ENCODE data around the gene CDC7.
"Not testable (repeated sequence)": the region's sequence is repeated elsewhere in the genome, so short reads cannot be mapped to it uniquely, and the experiment has no call there.

The CDC7 gene

DNA sequence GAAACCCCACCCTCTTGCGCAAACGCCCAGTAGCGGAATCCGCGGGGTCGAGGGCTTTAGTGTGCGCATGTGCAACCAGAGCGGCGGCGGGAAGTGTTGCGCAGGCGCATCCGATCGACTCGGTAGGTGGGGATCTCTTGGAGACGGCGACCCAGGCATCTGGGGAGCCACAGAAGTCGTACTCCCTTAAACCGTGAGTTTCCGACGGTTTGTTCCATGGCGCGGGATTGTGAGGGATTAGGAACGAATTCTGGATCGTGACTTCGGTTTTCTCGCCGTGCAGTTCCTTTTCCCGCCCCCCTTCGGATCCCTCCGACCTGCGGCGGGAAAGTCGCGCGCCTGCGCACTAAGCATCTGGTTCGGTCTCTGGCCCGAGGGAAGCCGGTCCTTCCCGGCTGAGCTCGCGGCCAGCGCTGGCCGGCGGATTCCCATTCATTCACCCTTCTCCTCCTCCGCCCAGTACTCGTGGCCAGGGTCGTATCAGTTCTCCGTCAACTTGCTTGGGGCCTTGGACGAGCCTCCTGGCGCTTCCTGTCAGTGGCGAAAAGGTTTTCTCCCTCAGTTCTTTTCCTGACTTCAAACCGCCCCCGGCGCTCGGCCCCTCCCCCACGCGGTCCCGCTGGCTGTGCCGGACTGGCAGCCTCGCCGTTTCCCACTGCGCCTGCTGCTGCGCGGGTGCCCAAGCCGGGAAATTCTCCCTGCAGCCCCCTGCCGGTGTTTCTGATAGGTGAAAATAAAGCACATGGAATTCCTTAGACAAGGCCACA, at the start of gene CDC7:
Gene CDC7 (plus strand): TSS at position 96 of the 767 bp plus-strand sequence. CDS start 866 bp downstream, outside the sequence.
- FAIRE-seq: no peak

DNA sequence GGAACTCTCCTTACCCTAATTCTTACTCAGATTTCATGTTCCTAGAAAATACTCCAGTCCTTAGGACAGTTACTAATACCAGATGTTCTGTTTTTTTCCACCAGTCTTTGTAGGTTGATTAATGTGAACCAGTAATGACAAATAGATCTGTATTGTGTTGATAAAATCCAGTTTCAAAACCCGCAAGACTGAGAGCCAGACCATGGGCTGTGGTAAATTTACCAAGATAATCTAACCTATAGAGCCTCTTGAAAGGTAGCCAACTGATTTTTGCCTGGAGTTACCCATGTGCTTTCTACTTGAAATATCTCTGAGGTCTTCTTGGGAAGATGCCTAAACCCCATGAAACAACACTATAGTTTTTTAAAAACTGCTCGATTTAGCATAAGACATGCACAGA, 46.5 kb upstream of the CDC7 start:
- FAIRE-seq: no peak

DNA sequence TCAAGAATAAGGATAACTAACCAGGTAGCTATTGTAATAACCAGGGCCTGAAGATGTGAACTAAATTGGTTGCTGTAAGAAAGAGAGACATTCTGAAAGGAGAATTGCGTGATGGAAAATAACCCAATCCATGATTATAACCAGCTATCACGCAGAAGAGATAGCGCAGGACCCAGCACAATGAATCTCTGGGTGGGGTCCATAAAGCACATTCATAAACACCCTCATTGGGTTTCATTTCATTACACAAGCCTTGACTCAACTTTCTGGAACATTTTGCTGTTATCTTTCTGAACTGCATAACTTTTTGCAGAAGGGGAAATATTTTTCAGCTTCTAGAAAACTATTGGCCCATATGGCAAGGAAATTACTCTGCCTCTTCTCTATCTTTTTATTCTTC, 45.3 kb upstream of the CDC7 start:
- no peak for FAIRE-seq

DNA sequence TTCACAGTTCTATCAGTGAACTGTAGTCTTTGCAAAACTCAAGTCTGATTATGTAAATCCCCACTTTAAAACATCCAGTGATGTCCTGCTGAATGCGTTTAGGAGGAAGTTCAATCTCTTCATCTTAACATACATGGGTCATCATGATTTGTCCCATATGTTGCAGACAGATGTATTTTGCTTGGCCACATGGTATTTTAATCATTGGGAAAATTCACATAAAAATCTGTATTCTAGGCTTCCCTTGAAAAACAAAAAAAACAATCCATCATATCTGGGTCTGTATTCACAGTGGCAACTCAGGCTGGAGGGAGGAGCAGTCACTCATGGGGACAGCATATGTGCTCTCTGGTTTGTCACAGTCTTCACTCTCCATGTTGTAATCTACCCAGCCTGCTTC, 44.8 kb upstream of the CDC7 start:
- no peak for FAIRE-seq

DNA sequence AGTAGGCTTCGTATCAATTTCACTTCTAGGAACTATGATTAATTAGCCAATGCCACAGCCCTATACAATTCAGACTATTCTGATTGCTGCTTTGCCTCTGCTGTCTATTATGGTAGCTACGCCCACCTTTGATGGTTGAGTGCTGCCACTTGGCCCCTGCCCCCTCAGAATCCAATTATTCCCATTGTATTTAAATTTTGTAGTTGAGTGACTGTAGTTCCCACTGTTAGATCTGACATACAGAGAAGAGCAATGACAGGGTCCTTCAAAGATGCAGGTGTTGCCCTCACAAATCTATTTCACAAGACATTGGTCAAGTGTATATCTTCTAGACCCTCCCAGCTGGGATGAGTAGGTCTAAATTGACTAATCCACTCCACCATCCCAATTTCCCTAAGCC, 35.3 kb upstream of the CDC7 start:
- FAIRE-seq: not testable (repeated sequence)

DNA sequence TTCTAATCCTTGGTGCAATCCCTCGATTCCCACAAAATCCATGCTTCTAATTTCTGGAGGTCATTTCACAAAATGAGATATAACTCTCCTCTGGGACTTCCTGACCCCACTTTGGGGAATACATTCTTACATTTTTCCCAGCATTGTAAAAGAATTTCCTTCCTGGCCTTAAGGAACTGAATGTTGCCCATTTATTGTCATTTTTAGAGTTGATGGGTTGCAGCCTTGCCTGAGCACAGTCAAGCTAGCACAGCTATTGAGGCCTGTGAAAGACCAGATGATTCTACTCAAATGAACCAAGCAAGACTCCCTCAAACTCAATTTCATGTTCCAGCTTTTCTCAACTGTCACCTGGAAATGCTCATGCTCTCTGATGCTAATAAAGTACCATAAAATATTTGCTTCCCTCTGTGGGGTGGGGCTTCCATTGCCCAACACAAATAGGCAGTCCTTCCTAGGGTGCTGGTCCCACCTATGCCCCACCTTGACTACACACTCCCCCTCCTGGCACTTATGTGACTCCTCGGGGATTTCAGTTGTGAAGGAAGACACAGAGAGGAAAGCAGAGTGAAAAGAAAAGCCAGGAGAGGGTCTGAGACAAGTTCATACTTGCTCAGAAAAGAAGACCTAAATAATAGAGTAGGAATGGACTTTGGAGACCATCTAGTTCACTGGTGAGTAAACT, 24.0 kb upstream of the CDC7 start:
- no peak for FAIRE-seq

DNA sequence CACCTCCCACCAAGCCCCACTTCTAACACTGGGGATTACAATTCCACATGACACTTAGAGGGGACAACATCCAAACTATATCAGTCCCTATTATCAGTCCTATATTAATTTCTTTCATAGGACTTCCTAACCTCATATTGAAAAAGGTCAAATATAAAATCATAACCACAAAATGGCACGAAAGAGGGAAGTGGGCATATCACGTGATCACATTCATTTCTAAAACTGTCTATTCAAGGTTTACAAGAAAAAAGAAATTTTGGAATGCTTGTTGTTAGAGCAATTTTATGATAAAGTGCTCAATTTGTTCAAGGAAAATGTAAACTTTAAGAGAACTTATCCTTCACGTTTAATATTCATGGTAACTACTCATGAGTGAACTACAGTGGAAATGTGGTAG, 13.2 kb upstream of the CDC7 start:
- FAIRE-seq: no peak

DNA sequence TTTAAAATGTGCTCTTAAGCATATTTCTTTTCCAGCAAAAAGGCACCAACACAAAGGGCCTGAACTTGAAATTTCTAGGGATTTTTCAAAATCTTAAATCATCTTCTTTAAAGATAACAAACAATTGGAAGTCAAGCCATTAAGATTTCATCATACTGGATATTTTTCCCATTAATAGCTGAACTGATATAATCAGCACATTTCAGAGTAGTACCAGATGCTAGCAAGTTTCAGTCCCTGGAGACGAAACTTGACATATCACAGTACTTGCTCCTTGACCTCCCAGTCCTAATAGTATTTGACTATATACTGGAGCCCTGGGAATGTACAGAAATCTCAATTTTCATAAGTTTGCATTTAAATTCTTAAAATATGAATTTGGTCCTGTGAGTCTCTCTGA, 10.2 kb upstream of the CDC7 start:
- FAIRE-seq: no peak

DNA sequence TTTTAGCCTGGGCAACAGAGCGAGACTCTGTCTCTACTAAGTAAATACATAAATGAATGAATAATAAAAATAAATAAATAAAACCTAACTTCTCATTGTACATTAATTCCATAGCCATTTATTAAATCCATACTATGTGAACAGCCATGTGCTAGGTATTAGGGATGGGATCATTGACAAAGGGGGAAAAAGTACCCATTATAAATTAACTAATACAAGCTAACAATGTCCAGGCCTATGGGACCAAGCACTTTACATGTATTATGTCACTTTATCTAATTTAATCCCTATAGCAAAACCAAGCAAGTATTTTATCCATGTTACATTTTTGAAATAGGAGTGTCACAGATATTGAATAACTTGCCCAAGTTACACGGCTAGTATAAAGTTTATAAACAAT, 2.6 kb upstream of the CDC7 start:
- FAIRE-seq: no peak

DNA sequence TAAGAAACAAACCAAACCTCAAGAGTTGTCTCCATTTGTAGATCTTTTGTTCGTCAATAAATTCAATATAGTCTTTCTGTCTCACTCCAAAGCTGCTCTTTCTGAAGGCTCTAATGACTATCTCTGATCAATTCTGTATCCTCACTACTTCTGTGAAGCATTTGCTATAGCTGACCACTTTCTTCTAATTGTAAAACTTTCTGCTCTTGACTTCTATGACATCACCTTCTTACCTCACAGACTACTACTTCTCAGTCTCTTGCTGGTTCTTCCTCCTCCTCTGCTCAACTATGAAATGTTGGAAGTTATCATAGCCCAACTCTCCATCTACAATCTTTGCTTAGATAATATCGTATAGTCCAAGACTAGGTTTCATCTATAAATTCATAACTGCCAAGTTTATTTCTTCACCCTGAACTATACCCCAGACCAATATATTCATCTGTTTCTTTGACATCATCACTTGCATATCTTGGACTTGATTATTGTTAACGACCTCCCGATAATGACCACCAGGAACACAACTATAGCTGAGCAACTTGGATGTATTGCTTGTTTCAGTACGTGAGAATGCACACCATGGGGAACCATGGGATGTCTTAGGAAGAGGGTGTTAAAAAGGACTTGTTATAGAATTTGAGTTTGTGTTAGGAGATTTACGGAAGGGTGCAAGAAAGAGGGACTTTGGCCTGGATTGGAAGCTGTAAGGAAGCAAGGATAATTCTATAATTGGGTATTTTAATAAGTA, 2.0 kb upstream of the CDC7 start:
- FAIRE-seq: no peak

DNA sequence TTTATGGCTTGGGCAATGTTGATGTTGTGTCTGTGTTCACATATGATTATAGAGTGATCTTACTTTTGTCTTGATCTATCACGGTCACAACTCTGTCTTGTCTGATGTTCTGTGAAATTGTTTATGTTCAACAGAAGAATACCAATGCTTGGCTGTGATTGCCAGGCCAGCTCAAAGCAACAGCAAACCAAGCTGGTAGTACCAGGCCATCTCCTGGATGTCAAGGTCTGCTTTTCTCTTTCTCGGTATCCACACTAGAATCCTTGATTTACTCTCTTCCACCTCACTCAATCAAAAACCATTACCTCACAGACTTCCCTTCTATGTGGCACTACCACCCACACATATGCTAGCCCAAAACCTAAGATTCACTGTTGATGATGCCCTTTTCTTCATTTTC, 1.3 kb upstream of the CDC7 start:
- FAIRE-seq: no peak

DNA sequence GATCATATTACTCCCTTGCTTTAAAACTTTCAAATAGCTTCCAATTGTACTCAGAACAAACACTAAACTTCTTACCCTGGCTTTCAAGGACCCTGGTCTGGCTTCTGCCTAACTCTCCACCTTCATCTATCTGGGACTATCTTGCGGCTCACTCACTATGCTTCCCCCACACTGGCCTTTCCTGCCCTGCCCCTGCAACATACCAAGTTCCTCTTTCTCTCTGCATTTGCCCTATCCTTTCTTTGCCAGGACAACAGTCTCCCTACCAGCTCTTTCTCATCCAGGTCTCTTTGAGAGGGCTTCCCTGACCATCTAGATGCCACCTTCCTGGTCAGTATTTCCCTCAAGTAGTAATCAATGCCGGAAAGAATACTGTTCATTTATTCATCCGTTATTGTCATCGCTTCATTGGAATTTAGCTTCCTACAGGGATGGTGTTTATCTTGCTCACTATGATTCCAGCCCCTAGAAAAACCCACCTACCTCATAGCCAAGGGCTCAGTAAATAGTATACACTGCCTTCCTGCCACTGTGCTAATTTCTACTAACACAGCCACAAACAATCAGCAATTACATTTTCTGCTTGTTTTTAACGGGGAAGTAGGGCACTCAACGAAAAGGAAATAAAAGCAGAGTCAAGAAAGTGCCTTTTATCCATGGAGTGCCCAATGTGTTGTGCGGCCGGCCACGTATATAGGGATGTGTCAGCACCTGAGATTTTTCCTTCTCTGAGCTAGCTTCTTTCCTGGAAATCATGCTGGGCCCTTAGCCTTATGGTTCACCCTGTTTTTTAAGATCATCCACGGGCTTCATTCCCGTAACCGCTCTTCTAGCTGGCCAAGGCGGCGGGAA, 521 bp upstream of the CDC7 start:
- FAIRE-seq: no peak

DNA sequence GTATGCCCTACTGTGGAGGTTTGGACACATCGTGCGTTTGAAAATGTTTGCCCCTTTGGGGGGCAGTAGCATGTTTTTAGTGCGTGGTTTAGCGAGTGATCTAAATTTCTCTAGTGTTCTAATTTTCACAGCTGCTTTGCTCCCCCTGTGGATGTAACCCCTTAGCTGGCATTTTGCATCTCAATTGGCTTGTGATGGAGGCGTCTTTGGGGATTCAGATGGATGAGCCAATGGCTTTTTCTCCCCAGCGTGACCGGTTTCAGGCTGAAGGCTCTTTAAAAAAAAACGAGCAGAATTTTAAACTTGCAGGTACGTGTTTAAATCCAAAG, 836 bp downstream of the CDC7 start:
- FAIRE-seq: no peak

DNA sequence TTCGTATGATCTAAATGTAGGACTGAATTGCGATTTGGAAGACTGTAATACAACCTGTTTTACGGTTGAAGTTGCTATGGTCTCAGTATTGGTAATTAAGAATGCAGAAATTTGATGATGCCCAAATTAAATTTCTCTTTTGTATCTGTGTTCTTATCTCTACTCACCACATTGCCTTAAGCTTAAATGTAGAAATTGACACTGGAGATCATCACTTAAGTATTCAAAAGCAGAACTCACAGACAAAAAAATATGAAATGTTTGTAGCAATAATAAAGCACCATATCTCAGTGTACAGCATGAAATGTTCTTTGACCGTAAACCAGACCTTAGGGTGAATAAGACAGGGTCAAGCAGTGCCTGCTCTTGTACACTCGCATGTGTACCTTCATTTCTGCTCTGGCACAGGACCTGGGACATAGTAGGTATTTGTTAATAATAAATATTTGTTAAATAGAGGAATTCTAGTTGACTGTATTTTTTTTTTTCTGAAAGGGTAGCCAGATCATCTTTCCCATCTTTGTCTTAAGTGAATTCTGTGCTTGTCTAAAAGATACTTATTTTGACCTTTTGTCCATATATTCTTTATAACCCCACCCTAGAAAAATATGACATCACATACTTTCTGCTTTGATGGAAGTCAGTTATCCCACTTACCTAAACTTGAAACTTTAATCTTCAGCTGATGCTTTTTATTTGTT, 1.5 kb downstream of the CDC7 start:
- no peak for FAIRE-seq

DNA sequence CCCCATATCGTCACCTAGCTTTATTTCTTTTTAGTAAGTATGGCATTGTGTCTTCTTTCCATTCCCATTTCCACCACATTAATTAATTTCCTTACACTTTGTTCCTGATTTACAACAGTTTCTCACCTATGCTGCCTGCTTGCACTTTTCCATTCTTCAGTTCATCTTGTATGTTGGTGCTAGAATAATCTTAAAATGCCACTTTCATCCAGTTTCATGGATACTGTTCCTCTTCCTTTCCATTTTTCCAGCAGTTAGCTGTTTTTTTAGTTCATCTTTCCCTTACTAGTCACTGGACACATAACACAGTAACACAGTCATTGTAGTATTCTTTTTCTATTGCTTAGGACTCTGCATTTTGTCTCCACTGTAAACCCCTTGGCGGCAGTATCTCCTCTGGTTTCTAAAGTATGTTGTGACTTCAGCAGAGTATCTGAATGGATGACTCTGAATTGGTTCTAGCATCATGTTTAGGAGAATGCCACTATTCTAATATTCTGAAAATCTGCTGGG, 2.1 kb downstream of the CDC7 start:
- peak; percentile 77 for FAIRE-seq

DNA sequence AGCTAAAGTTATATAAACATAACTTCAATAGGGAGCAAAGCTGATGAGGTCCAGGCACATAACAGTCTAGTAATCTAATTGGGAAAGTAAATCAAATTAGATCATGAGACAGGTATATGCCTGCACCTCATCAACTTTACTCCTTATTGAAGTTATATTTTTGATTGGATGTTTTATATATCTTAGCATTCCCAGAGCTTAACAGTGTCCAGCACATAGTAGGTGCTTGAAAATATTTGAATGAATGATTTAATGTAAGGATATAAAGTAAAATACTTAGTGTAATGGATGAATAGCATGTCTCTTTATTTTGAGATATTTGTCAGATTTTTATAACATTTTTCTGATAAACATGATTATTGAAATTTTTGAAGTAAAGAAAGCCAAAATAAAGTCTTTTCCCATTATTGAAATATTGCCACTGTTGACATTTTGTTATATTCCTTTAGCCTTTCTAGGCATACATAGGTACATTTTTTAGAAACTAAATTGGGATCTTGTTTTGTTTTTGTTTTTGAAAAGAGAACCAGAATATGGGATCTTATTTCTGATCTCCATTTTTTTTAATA, 2.8 kb downstream of the CDC7 start:
- FAIRE-seq: peak; percentile 16

DNA sequence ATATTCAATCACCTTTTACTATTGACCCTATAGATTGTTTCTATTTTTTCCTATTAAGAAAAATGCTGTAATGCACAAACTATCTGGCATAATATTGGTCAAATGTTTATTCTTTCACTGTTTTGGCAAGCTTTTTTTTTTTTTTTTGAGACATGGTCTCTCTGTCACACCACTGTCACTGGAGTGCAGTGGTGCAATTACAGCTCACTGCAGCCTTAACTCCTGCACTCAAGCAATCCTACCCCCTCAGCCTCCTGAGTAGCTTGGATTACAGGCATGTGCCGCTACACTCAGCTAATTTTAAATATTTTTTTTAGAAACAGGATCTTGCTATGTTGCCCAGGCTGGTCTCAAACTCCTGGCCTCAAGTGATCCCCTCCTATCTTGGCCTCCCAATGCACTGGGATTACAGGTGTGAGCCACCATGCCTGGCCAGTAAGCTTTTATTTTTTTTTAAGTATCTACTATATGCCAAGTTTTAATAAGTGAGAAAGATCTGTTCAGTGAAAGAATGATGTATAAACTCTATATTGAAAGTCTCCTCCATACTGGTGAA, 3.4 kb downstream of the CDC7 start:
- no peak for FAIRE-seq

DNA sequence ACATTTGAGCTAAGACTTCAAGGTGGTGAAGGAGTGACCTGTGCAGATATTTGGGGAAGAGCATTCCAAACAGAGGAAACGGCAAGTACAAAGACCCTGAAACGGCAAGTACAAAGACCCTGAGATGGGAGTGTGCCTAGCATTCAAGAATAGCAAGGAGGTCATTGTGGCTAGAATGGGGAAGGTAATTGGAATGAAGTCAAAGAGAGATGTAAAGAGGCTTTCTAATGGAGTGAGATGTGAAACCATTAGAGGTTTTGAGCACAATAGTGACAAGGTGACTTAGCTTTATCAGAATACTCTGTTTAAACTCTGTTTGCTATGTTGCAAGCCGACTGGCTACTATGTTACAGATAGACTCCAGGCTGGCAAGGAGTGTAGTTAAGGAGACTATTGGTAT, 4.4 kb downstream of the CDC7 start:
- FAIRE-seq: no peak

DNA sequence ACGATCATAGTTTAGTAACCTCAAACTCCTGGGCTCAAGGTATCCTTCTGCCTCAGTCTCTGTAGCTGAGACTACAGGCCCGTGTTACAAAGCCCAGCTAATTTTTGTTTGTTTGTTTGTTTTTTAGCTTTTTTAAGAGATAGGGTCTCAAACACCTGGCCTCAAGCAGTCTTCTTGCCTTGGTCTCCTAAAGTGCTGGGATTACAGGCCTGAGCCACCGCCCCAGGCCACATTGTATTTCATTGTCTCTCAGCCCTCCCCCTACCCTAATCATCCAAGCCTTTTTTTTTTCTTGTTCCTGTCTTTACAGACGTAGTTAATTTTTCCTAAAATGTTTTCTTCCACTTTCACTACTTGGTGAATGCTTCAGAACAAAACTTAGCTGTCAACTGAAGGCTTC, 5.4 kb downstream of the CDC7 start:
- FAIRE-seq: no peak

DNA sequence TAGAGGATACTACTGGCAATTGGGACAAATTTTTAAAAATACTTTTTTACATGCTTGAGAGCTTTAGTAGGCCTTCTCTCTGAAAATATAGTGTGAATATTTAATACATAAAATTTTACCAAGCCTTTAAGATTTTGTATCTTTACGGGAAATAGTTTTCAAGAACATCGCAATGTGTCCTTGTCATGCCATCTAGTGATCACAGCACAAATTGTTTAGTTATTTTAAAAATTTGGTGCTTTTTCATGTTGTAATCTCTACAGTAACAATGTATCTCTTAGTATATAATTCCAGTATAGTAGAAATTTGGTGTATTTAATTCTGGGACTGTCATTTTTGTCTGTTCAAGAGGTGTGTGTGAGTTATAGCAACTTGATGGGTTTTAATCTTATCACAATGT, 6.7 kb downstream of the CDC7 start:
- FAIRE-seq: peak; percentile 76

DNA sequence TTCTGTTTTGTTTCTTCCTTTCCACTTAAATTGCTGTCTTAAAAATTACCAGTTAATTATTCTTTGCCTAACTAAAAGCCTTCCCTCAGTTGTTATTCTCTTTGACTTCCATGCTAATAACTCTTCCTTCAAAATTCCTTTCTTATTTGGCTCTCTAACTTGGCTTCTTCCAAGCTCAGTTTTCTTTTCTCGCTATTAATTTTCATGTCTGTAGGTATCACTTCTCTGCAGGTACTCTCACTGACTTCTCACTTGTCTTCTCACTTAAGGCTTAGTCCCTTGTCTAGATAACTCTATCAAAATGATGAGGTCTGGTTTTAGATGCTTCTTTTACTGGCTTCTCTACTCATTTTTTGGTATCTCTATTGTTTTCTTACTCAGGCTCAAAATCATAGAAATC, 10.1 kb downstream of the CDC7 start:
- FAIRE-seq: no peak

DNA sequence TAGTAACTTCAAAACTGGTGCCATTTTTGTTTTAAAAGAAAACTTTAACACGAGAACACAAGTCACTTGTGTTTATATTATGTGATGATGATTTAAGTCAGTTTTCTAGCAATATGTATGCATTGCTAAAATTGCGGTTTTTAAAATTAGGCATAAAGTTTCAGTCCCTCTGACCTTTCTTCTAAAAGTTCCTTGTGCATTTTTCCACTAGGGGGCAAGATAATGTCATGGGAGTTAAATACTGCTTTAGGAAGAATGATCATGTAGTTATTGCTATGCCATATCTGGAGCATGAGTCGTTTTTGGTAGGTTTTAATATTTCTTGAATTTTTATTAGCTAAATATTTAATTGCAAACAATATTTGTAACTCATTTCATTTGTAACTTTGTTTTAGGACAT, 10.7 kb downstream of the CDC7 start:
- FAIRE-seq: peak; percentile 95
